HG02763 (cell line): ENCODE results near the gene PMEPA1.

Source experiments
- ATAC-seq: cut with Tn5 transposase; IDR thresholded peaks from one replicate; pipeline ENCODE4 v1.9.1; 2021; ENCODE audit warnings: mild to moderate bottlenecking, moderate library complexity; ENCODE audit not compliant: unreplicated experiment

PMEPA1 gene

GRCh38 chr20:57737349-57737748 is 27.5 kb upstream of the PMEPA1 start:
- ATAC-seq: no peak

DNA sequence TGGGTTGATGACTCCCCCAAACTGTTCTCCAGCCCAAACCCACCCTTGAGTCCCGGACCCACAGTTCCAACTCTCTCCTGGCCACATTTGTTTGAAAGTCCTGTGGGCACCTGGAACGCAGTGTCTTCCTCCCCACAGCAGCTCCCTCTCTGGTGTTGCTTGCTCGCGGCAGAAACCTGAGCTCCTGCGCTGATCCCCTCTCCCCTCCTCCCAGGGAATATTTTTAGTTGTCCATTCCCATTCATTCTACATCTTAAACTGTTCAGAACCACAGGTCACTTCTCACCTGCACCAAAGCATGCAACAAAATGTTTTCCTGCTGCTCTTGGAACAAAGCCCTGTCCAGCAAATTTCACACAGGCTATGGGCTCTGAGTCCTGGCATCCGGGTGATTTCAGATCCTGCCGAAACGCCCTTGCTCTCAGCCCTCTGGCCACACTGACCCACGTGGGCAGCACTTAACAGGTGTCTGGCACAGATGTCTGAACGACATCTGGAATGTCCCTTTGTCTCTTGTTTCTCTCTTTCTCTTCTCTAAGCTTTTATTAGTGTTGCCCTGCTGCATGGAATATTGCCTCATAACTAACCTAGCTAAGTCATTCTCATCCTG is 27.0 kb upstream of the PMEPA1 start:
- ATAC-seq: no peak

GRCh38 chr20:57735831-57736737 is 26.3 kb upstream of the PMEPA1 start:
- ATAC-seq: no peak

- no peak for ATAC-seq
These were observed 24.9 kb upstream of the PMEPA1 start for GRCh38 chr20:57734754-57735153.

DNA sequence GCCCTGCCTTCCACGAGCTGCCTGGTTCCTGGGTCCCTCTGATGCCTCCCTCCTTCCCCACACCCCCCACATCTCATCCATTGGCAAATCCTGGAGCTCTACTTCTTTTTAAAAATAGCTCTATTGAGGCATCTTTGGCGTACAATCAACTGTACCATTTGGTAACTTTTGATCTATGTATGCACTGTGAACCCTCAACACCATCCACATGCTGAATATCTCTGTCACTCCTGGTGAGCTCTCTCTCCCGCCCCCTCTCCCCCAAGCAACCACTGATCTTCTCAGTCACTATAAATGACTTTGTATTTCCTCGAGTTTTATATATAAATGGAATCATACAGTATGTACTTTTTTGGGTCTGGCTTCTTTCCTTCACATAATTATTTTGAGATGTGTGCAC is 22.4 kb upstream of the PMEPA1 start:
- no peak for ATAC-seq

DNA sequence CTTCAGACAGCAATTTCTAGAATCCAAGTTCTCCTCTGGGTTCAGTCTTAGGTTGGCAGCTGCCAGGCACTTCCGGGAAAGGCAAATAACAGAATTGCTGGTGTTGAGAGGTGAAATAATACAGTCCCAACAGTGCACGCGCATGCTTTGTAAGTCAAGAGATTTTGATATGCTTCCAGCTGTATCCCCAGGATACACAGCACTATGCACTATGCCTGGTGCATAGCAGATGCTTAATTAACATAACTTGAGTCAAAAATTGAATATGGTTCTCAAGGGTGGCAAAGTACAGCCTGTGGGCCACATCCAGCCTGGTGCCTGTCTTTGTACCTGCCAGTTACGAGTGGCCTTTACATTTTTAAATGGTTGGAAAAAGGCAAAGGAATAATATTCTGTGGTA is 18.9 kb upstream of the PMEPA1 start:
- no peak for ATAC-seq

- no peak for ATAC-seq
These were observed 18.0 kb upstream of the PMEPA1 start for GRCh38 chr20:57727863-57728262.

- ATAC-seq: no peak
These were observed 15.8 kb upstream of the PMEPA1 start for GRCh38 chr20:57725636-57726035.

GRCh38 chr20:57724610-57725405 is 15.0 kb upstream of the PMEPA1 start:
- no peak for ATAC-seq

DNA sequence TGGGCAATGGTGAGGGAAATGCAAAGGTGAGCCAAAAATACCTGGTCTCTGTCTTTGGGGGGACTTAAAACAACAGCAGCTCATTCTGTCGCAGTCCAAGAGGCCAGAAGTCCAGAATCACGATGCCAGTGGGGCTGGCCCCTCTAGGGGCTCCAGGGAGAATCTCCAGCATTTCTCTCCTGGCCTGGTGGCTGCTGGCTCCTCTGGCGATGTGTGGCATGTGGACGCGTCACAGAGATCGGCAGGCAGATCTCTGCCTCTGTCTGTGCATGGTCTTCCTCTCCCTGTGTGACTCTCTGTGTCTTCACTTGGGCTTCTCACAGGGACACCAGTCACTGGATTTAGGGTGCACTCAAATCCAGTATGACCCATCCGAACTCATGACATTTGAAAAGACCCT is 14.0 kb upstream of the PMEPA1 start:
- ATAC-seq: no peak

DNA sequence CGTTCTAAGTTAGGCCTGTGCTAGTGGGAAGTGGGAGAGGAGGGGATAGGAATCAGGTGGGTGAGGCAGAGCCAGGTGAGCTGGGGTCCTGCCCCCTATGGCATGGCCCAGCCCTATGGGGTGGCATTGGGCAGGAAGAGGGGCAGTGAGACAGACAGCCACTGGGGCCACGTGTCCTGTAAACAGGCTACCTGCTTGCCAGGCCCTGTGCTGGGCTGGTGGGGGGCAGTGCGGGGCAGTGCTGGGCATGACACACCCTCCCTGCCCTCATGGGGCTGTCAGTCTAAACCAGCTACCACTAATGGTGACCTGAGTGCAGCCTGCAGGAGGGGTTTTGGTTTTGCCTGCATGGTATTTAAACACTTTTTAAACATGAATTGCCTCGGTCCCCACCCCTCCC is 10.1 kb upstream of the PMEPA1 start:
- ATAC-seq: no peak

DNA sequence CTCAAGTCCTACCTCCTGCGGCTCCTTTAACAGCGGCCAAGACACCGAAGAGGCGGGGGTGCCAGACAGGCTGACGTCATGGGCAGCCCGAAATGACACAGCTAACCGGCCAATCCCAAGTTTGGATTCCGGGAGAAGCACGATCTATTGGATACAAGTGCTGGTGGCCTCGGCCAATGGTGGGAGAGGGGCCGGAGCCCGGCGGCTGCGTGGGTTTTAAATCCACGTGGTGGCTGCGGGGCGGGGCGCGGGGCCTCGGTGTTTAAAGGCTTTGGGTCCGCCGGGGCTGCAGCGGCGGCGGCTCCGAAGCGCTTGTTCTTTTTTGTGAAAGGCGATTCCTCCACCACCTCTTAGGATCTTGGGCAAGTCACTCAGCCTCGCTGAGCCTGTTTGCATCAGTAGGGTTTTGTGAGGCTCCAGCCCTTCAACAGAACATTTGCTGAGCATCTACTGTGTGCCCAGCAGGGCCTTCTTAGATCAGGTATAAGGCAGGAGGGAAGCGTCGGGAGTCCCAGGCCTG is 8.7 kb upstream of the PMEPA1 start:
- peak; percentile 97 for ATAC-seq

GRCh38 chr20:57717797-57718196 is 8.0 kb upstream of the PMEPA1 start:
- no peak for ATAC-seq

GRCh38 chr20:57716901-57717300 is 7.1 kb upstream of the PMEPA1 start:
- ATAC-seq: no peak

- no peak for ATAC-seq
These were observed 6.4 kb upstream of the PMEPA1 start for GRCh38 chr20:57716202-57716601.

DNA sequence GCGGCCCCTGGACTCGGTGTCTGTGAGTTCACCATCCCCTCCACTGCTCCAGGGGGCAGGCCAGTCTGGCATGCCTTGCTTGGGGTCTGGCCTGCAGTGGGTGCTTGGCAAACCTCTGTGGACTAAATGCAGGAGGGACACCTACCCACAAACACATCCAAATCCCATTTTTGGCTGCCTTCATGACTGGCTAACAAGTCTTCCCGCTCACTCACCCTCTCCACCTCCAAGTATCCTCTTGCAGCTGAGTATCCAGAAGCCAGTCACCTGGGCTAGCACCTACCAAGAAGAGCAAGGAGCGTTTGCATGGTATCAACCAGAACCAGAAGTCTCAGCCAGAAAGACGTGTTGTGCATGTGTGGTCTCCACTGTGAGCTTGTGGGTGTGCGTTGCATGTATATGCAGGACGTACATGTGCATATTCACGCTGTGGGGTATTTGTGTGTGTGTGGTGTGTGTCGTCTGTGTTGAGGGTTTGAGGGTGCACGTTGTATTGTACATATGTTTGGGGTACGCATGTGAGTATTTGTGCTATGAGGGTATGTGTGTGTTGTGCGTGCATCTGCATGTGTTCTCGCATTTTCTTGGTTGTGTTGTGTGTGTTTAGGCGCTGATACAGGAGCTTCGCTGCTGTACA is 5.6 kb upstream of the PMEPA1 start:
- ATAC-seq: no peak

GRCh38 chr20:57714409-57715267 is 4.8 kb upstream of the PMEPA1 start:
- ATAC-seq: no peak

- ATAC-seq: no peak
These were observed 4.1 kb upstream of the PMEPA1 start for GRCh38 chr20:57713951-57714350.

GRCh38 chr20:57713505-57713903 is 3.7 kb upstream of the PMEPA1 start:
- no peak for ATAC-seq
